Body of pancreas (tissue), 4 donors: ENCODE data around the gene NLGN1. TPM values are rescaled to one million over a fixed set of nuclear protein-coding genes. Genes with fewer than 3 reads are reported as not detected.

ENCODE experiments used
- ATAC-seq: fragments of 150-250 bp; one replicate; pipeline ENCODE4 v1.9.1; 2016
- DNase-seq, 4 donors: peaks; one replicate each; pipeline ENCODE4 v3.0.0-alpha.2; 2019
- H3K27ac ChIP-seq, 4 donors: fragments of 200-600 bp; sonication (generic); 1 replicate in 3 of 4; 2 replicates in 1 of 4; pipeline versions ENCODE4 v1.5.1 to v1.6.1; 2016 to 2019; ENCODE audit warnings: mild to moderate bottlenecking in 1 of 4, mixed read lengths in 1 of 4, moderate library complexity in 1 of 4
- H3K27me3 ChIP-seq, 2 donors: fragments of 200-600 bp; sonication (generic); one replicate each; pipeline ENCODE4 v1.6.0; 2016; ENCODE audit warnings: mild to moderate bottlenecking in 1 of 2
- H3K36me3 ChIP-seq, 2 donors: fragments of 200-600 bp; sonication (generic); replicated peaks in 1 of 2; 2 replicates each; pipeline ENCODE4 v1.5.1; 2016; ENCODE audit warnings: low read depth in 2 of 2; ENCODE audit not compliant: insufficient read depth in 1 of 2
- H3K4me1 ChIP-seq: fragments of 200-600 bp; sonication (generic); one replicate; pipeline ENCODE4 v1.6.0; 2016
- H3K4me3 ChIP-seq, 2 donors: fragments of 200-600 bp; sonication (generic); 1 replicate in 1 of 2; 2 replicates in 1 of 2; pipeline ENCODE4 v1.5.1; 2016 to 2019
- H3K9me3 ChIP-seq, 3 donors: fragments of 200-600 bp; sonication (generic); 1 replicate in 2 of 3; 2 replicates in 1 of 3; pipeline ENCODE4 v1.5.1; 2016
- CTCF ChIP-seq, 7 experiments: fragments of 450-650 bp in 4 of 7; fragments of 200-600 bp in 3 of 7; sonication (generic) in 3 of 7; IDR thresholded peaks; one replicate each; pipeline ENCODE4 v1.5.1; 2016 to 2019; ENCODE audit warnings: antibody characterized with exemption in 7 of 7
- POLR2A ChIP-seq, 3 donors: fragments of 450-650 bp; IDR thresholded peaks; one replicate each; pipeline ENCODE4 v1.6.1; 2016; ENCODE audit warnings: antibody characterized with exemption in 3 of 3, mild to moderate bottlenecking in 2 of 3
- WGBS, 2 donors: methylation state at CpG; one replicate each; pipeline ENCODE4 v1.1.5; 2017; 5-methylcytosine and 5-hydroxymethylcytosine counted together
- intact Hi-C: fragments of 100-400 bp; cut with DNase I; formaldehyde crosslinking; loops from one replicate; pipeline ENCODE4 v1.15.1; 2023
- total RNA-seq, 2 donors: library from RNA; depleted of rRNA; stranded (reverse); fragments of >200 nt; gene quantifications; one replicate each; pipeline ENCODE4 v1.1.0, GENCODE V29; 2016

Gene NLGN1
- total RNA-seq, 2 donors from 2014 or later = 0.52 to 1.3 TPM

DNA sequence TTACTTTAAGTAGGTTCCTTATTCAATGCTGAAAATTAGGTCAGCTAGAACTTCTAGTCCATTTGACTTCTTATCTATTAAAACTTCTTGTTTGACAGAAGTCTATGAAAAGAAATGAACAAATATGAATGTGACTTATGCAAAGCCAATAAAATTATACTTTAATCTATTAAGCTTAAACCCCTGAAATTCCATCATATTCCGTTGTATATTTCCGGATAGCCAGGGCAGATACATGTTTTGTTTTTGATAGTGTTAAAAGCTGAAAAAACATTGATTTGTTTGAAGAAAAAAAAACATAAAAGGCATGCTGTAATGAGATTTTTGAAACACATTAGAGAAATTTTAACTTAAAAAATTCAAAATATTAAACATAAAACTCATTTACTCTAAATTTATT is 794.4 kb downstream of the NLGN1 start:
- no peak for ATAC-seq
- Histone ChIP-seq H3K27ac (no peak overlapping the region), H3K4me3 (no peak overlapping the region), H3K9me3 (no peaks in the 10 kb centered on the region), H3K4me1 (no peaks in the 10 kb centered on the region), H3K36me3 (no peaks in the 10 kb centered on the region), H3K27me3 (no peaks in the 10 kb centered on the region)
- WGBS, 2 donors = 45 to 64% methylated on average over 2 of the region's 2 CpGs
- intact Hi-C loops = no loop called here
- no peak for DNase-seq
- TF ChIP-seq CTCF (IDR thresholded peaks at IDR 0.05) = no peak
- TF ChIP-seq POLR2A (IDR thresholded peaks at IDR 0.05) = no peak

DNA sequence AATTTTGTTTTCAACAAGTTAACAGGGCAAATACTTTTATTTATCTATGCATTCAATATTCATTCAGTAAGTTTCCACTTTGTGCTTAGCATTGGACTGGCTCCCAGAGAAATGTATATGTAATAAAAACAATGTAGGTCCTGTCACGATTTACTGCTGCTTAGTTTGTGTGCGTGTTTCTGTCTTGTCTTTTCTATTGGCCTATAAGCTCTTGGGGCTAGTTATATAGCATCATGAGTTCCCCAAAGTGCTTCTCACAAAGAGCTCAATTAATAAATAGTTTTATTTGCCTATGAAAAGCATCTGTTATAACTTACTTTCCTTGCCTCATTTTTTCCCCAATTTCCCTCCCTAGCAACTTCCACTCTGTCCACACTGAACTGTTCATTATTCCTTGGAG is 794.9 kb downstream of the NLGN1 start:
- TF ChIP-seq CTCF (IDR thresholded peaks at IDR 0.05) (no peak), POLR2A (IDR thresholded peaks at IDR 0.05) (no peak)
- intact Hi-C loops = no loop called here
- DNase-seq (no peak), ATAC-seq (no peak)
- Histone ChIP-seq H3K27ac (no peak overlapping the region), H3K4me1 (no peaks in the 10 kb centered on the region), H3K9me3 (no peaks in the 10 kb centered on the region), H3K27me3 (no peaks in the 10 kb centered on the region), H3K36me3 (no peaks in the 10 kb centered on the region), H3K4me3 (no peak overlapping the region)
- 70 to 74% methylated on average over 2 of the region's 2 CpGs for WGBS, 2 donors

GRCh38 chr3:174193604-174194003 is 796.1 kb downstream of the NLGN1 start:
- H3K27me3 ChIP-seq = no peaks in the 10 kb centered on the region
- H3K27ac ChIP-seq = no peak overlapping the region
- H3K4me1 ChIP-seq = no peaks in the 10 kb centered on the region
- ATAC-seq (no peak), DNase-seq (no peak)
- no peak for TF ChIP-seq POLR2A (IDR thresholded peaks at IDR 0.05)
- no peak for TF ChIP-seq CTCF (IDR thresholded peaks at IDR 0.05)
- H3K9me3 ChIP-seq = no peaks in the 10 kb centered on the region
- no peaks in the 10 kb centered on the region for H3K36me3 ChIP-seq
- no peak overlapping the region for H3K4me3 ChIP-seq
- intact Hi-C loops = no loop called here

DNA sequence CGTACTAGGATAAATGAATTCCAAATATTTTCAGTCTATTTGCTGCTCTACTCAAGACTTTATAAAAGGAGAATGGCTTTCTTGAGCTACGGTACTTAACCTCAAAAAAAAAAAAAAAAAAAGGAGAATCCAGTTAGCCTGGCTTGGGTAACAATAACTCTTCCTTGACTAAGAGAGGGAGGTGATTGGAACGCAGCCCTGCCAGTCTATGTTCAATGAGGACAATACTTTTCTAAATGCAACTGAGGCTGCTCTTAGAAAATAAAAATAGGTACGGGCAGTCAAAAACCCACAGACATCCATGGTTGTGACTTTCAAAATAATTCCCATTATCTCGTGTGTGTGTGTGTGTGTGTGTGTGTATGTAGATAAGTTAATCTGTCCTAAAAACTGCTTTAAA is 799.9 kb downstream of the NLGN1 start:
- Histone ChIP-seq H3K36me3 (no peaks in the 10 kb centered on the region), H3K27me3 (no peaks in the 10 kb centered on the region), H3K4me1 (no peaks in the 10 kb centered on the region), H3K9me3 (no peaks in the 10 kb centered on the region), H3K4me3 (no peak overlapping the region), H3K27ac (no peak overlapping the region)
- ATAC-seq = no peak
- DNase-seq = no peak
- TF ChIP-seq CTCF (IDR thresholded peaks at IDR 0.05) (no peak), POLR2A (IDR thresholded peaks at IDR 0.05) (no peak)
- 68 to 79% methylated on average over 5 of the region's 5 CpGs for WGBS, 2 donors
- intact Hi-C loops = no loop called here

GRCh38 chr3:174198199-174198598 is 800.7 kb downstream of the NLGN1 start:
- intact Hi-C loops = no loop called here
- Histone ChIP-seq H3K27me3 (no peaks in the 10 kb centered on the region), H3K4me1 (no peaks in the 10 kb centered on the region), H3K36me3 (no peaks in the 10 kb centered on the region), H3K9me3 (no peaks in the 10 kb centered on the region), H3K4me3 (no peak overlapping the region), H3K27ac (no peak overlapping the region)
- DNase-seq (no peak), ATAC-seq (no peak)
- TF ChIP-seq POLR2A (IDR thresholded peaks at IDR 0.05) (no peak), CTCF (IDR thresholded peaks at IDR 0.05) (no peak)
- WGBS, 2 donors = 19 to 29% methylated on average over 1 of the region's 1 CpG
